Skeletal muscle cell (primary cell): ENCODE data around the gene ZNF771.

Source experiments
- DNase-seq: peaks from one replicate; pipeline ENCODE4 v3.0.0-alpha.2; 2010; ENCODE audit warnings: low read depth
- H3K4me3 ChIP-seq: 2 replicates; pipeline ENCODE4 v1.5.1; 2011; ENCODE audit warnings: low read depth, mild to moderate bottlenecking, control low read depth, low read length, moderate library complexity

ZNF771 gene

DNA sequence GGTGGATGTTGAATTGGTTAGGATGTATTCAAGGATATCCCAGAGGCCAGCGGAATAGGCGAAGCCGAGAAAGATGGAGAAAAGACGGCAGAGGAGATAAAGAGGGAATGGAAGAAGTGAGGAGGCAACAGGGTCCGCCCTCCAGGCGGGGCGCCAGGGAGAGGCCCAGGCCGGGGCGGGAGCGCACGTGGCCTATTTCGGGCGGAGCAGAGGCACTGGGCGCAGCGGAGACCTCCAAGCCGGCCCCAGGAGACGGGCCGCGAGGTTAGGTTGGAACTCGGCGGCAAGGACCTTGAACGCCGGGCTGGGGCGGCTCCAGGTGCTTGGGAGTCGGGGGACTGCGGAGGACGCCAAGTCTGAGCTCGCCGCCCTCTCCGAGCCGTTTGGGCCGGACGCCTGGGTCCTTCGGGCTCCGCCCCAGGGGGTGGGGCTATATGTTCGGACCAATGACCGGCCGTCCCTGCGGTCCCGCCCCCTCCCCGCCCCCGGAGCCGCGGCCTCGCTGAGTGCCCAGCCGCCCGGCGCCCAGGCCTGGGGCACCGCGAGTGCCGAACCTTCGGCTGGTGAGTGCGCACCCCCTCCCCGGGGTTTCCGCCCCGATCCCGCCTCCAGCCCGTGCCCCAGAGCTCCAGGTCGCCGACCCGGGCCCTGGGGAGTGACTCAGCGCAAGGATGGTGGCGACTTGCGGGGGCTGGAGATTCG lies at the start of gene ZNF771:
TSS of gene ZNF771 (plus strand) at position 505 of the 702 bp plus-strand sequence. CDS start 448 bp downstream, outside the sequence.
- peak; percentile 49 for DNase-seq

DNA sequence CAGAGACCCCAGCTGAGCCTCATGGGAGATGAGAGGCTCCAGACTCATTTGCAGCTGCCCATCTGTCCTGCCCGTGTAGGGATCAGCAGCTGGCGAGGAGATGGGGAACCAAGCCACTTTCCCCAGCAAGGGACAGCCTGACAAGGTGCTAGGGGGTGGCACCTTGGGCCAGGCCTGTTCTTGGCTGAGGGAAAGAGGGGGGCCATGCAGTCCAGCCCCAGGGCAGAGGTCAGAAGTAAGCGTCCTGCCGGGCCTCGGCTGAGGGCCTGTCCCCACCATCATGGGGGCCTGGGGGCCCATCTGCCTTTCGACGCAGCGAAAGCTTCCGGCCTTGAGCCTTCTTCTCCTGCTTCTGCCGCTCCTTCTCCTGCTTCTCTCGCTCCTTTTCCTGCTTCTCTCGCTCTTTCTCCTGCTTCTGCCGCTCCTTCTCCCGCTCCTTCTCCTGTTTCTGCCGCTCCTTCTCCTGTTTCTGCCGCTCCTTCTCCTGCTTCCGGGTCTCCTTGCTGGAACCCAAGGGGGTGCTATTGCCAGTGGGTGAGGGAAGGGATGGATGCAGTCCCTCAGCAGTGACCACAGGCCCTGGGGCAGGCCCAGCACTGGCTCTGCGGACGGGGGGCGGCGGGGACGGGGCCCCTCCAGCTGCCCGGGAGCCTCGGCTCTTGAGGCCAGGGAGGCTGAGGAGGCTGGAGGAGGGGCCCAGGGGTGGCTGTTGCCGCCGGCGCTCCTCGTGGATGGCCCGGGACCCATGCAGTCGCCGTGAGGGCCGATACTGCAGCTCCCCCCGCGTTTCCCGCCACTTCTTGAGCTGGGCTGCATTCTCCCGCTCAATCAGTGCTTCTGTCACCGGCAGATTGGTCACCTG lies 49.5 kb upstream of the ZNF771 start:
- no peak for DNase-seq
- H3K4me3 ChIP-seq: no peak overlapping the region

More for the DNA sequence above, at the start of gene ZNF771:
- H3K4me3 ChIP-seq: peak within 1 kb of the TSS; percentile 72

DNA sequence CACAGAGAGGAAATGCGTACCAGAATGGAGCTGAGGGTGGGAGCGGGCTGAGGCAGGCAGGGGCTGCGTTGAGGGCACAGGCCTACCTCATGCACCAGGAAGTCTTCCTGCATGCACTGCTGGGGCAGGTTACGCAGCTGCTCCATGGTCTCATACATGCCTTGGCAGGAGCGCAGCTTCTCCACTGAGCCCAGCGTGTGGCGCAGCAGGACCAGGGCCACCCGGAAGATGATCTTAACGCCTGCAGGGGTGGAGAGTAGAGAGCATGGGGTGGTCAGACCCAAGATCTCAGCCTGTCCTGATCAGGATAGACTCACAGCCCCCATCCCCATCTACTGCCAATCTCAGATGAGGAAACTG lies 48.8 kb upstream of the ZNF771 start:
- DNase-seq: no peak

DNA sequence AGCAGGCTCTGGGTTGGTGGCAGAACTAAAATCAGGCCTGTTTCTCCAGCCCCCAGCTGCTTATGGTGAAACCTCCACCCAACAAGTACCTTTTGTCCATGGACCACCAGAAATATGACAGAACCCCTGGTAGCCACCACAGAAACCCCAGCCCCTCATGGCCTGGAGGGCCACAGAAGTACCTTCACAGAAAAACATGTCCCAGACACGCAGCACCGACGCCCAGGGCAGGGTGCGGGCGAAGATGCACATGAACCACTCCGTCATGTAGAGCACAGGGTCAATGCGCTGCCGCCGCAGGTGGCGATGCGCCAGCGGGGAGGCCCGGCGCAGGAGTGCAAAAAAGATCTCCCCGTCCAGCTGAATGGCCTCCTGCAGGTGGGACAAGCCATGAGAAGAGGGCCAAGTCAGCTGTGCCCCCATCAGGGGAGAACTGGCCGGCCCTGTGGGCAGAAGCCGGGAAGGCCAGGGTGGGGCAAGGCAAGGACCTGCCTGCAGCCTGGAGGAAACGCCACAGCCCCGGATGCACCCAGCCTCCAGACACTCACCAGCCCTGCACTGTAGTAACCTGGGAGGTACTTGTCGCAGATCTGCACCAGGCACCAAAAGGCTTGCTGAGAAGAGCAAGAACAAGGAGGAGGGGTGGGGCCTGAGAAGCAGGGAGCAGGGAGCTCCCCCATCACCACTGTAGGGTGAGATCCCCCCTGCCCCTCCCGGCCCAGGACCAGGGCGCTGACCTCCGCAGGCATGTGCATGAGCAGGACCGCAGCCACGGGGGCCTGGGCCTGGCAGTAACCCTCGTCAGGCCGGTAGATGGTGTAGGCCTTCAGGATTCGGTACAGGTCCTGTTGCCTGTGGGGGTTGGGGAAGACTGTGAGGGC lies 48.2 kb upstream of the ZNF771 start:
- no peak overlapping the region for H3K4me3 ChIP-seq
- no peak for DNase-seq

More for the DNA sequence above, 48.8 kb upstream of the ZNF771 start:
- no peak overlapping the region for H3K4me3 ChIP-seq

DNA sequence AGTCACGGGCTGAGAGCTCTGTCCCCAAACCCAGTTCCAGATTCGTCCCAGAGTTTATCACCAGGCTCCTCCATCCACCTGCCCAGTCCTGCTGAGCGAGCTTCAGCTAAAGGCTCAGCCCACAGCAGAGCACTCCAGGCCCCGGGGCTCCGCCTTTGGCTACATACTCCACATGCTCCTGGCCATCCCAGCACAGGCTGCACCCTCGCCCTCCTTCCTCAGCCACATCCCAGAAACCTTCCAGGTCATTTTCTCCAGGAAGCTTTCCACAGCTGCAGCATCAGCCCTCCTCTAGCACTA lies 47.6 kb upstream of the ZNF771 start:
- no peak overlapping the region for H3K4me3 ChIP-seq
- no peak for DNase-seq

DNA sequence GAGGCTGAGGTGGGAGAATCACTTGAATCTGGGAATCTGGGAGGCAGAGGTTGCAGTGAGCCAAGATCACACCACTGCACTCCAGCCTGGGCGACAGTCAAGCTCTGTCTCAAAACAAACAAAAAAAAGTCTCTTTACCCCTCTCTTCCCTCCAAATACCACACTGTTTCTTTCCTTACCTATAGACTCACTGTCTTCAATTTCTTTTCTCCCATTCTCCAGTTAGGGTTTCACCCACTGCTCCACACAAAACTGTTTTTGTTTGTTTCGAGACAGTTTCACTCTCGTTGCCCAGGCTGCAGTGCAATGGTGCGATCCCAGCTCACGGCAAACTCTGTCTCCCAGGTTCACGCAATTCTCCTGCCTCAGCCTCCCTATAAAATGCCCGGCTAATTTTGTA lies 46.2 kb upstream of the ZNF771 start:
- DNase-seq: no peak
- no peak overlapping the region for H3K4me3 ChIP-seq

DNA sequence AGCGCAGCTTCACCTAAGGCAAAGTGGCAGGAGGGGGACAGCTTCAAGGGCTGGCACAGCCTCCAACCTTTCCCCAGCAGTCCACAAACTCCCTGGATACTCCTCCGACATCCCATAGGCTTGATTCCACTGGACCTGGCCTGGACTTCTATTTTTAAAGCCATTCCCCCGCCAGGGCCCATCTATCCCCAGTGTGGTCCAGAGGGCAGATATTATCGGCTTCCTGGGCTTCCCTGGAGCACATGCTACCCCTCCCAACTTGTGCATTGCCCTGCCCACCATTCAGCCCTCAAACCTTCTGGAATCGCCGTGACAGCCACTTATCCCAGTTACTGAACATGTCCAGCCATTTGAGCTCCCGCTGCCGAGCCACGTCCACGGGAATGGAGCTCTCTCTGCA lies 42.2 kb upstream of the ZNF771 start:
- no peak overlapping the region for H3K4me3 ChIP-seq
- DNase-seq: no peak

DNA sequence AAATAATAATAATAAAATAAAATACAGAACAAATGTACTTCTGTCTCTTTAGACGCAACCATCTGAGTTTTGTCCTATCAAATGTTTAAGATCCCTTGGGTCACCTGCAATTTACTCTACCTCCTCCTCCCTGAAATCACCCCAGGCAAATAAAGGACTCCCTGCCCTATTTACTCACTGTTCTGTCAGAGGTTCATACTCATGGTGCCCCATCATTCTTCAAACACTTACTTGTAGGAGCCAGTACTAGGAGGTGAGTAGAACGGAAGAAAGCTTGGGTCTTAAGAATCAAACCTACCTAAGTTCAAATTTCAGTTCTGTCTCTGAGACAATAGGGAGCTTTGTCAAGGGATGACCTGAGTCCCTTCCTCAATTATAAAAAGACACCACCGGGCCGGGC lies 40.9 kb upstream of the ZNF771 start:
- no peak for DNase-seq

DNA sequence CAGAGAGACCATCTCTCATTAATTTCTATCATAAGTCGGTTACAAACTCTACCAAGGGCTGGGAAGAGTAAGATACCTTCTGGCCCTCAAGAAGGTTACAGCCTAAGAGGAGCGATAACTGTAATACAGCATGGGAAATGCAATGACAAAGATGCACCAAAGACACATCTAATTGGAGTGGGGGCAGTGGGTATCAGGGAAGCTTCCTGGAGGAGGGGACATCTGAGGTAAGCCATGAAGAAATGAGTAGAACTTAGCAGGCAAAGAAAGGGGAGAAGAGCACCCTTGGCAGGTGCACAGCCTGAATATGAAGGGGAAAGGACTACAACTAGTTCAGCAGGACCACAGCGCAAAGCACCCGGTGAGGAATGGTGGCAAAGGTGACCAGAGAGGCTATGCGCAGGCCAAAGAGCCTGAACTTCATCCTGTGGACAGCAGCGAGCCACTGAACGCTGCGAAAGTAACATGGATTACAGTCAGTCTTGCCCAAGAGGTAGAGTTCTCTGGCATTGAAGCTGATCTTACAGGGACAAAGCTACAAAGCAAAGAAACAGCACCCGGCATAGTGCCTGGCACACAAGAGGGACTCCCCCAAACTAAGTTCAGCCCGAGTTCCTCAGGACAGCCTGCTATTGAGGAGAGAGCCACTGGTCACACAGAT lies 39.9 kb upstream of the ZNF771 start:
- peak overlapping the region; percentile 89 for H3K4me3 ChIP-seq
- no peak for DNase-seq

More for the DNA sequence above, 40.9 kb upstream of the ZNF771 start:
- no peak overlapping the region for H3K4me3 ChIP-seq

DNA sequence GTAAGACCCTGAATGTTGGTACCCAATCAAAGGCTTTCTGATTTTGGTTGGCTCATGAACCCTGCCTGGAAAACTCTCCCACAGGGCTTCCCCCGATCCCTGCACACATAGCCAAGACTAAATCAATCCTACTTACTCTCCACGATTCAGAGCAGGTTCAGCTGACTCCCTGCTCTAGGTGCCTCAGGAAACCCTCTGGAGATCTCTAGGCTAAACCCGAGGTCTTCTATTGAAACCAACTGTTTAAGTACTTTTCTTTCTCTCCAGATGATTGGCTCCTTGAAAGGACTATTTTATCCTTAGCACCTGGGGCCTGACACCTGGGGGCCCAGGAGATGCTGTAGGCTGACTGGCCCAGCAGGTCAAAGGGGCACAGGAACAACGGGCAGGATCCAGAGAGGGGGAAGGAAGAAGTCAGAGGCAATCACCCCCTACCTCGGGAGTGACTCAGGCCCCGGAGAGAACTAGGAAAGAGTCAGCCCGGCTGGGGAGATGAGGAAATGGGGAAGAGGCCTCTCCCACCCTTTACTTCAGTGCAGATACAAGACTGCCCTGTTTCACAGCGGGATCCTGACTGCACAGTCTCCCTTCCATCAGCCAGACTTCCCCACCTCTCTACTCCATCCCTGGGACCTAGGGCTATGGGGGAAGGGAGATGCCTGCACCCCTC lies 39.1 kb upstream of the ZNF771 start:
- no peak for DNase-seq
- H3K4me3 ChIP-seq: peak overlapping the region; percentile 89

DNA sequence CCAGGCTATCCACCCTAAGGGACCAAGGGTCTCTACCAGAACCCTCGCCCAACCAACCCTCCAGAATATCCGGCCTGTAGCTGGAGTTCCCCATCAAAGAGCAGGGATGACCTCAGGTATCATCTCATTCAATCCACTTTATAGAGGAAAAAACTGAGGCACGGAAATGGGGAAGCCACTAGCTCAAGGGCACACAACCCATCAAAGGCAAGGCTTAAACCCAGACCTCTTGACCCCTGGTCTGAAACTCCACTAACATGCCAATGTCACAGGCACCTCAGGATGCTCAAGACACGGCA lies 38.7 kb upstream of the ZNF771 start:
- peak overlapping the region; percentile 89 for H3K4me3 ChIP-seq
- no peak for DNase-seq

DNA sequence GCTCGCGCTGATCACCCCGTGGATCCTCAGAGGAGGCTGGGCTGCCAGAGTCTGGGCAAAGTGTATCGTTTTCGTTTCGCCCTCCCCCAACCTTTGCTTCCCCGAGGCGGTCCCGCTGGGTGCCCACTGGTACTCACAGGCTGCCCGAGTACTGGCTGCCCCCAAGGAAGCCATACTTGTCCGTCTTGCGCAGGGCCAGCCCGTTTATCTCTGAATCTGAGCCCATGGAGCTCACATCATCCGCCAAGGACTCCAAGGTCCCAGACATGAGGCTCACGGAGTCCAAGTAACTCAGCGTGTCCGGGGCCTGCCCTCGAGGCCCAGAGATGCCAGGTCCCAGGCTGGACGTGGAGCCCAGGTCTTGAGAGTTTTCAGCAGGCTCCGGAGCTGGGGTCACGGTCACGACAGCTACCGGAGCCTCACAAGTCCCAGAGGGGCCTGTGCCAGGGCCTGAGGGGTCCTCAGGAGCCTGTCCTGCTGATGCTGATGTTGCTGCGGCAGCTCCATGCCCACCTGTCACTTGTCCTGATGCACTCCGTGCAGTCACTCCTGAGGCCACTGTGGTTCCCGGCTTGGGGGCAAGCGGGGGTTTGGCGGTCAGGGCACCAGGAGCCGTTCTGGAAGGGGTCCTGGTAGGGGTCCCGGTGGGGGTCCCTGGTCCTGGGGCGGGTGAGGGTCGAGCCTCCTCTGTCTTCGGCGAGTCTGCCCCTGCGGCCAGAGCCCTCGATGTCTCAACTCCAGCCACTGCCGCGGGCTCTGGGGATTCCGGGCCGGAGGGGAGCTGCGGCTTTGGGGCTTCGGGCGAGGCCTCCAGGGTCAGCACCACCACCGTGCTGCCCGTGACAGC lies 38.1 kb upstream of the ZNF771 start:
- no peak for DNase-seq

DNA sequence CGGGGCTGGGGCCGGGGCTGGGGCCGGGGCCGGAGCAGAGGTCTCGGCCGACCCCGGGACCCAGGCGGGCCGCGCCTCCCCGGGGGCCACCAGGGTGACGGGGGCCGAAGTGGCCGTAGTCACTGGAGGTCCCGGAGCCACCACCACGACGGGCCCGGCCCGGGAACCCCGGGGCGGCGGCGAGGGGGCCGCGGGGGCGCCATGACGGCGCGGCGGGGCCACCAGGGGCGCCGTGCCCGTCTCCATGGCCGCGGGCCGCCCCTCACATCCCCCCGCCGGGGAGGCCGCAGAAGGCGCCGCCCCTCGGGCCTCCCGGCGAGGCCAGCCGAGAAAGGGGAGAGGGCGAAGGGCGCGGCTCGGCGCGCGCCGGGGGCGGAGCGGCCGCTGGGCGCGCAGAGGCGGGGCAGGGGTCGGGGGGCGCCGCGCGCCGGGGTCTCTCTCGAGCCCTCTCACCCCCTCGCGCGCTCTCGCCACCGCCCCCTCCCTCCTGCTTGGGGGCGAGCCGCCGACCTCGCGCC lies 37.4 kb upstream of the ZNF771 start:
- H3K4me3 ChIP-seq: peak overlapping the region; percentile 89
- no peak for DNase-seq

More for the DNA sequence above, 38.1 kb upstream of the ZNF771 start:
- H3K4me3 ChIP-seq: peak overlapping the region; percentile 89

DNA sequence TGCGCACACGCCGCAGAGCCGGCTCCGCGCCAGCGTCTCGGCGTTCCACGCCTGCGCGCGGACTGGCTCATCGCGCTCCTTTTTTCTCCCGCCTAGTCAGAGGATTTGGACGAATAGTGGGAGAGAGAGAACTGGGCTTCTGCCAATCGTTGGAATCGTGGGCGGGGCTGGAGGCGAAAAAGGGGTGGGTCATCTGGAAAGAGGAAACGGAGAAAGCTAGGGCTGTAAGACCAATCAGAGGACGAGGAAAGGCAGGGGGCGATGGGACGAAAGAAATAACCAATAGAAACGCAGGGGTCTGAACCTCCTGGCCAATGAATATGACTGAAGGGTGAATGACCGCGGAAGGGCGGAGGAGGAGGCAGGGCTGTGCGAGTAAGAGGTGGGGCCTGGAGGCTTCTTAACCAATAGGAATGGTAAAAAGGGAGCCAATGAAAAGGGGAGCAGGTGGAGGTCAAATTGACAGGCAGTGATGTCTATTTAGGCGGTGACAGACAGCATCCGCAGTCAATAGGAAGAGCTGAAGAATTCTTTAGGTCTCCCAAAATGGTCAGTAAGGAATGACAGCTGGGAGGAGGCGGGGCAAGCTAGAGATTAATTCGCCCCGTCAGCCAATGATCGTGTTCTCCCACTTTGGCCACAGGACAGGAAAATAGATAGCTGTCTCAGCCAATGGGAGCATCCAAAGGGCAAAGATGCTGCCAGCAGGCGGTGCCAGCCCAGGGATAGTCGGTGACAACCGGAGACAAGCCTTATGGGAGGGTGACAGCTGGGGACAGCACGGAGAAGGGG lies 36.8 kb upstream of the ZNF771 start, which contains the start of gene TBC1D10B:
TSS of gene TBC1D10B (minus strand) at position 39 of the 792 bp plus-strand sequence. CDS start 311 bp downstream, outside the sequence.
- H3K4me3 ChIP-seq: peak within 1 kb of the TSS; percentile 89
- peak; percentile 100 for DNase-seq

DNA sequence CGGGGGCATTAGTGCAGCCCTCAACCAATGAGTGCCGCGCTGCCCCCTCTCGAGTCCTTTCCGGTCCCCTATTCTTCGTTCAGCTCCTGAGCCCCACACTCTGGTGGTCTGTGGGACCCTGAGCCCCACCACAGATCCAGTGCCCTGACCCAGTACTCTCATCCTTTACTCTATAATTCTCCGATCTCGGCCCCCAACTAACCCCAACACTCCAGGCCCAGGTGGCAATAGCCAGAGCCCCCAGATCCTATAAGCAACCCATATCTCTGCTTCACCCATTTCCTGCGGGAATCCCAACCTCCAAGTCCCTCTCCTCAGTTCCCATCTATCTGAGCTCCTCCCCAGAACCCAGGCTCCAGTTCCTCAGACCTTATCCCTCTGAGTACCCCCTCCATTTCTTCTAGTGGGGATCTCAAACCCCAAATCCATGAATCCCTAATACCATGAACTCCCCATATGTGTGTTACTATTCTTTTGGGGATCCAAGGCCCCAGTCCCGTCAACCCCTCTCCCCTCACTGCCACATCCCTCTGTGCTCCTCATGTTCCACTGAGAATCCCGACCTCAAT lies 36.1 kb upstream of the ZNF771 start:
- H3K4me3 ChIP-seq: peak overlapping the region; percentile 52
- no peak for DNase-seq

DNA sequence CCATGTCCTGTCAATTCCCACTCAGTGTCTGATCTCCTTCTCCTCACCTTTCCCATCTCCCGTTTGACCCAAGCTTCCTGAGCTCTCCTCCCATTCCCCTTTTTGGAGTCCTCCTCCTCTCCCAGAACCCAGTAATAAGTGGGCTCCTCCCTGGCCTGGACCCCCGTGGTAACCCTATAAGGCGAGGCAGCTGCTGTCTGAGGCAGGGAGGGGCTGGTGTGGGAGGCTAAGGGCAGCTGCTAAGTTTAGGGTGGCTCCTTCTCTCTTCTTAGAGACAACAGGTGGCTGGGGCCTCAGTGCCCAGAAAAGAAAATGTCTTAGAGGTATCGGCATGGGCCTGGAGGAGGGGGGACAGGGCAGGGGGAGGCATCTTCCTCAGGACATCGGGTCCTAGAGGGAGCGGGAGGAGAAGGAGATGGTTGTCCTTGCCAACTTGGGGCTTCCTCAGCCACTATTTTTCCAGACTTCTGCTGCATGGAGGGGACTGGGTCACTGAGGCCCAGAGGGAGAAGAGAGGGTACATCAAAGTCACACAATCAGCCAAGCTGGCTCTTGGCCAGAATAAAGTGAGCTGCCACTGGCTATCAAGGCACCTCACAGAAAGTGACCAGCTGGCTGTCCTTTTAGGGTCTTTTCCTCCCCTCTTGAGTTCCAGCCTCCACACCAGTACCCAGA lies 35.2 kb upstream of the ZNF771 start:
- DNase-seq: no peak
- no peak overlapping the region for H3K4me3 ChIP-seq
